Right renal pelvis (tissue), 4 donors: ENCODE measurements around the gene NUFIP1. TPM values are rescaled to one million over a fixed set of nuclear protein-coding genes. Genes with fewer than 3 reads are reported as not detected.
A peak's percentile ranks its signal among the peaks of the same experiment; 100 is the strongest.
"Not testable (repeated sequence)": the region's sequence is repeated elsewhere in the genome, so short reads cannot be mapped to it uniquely, and the experiment has no call there.

Experiments
- DNase-seq, 4 donors: peaks; one replicate each; pipeline ENCODE4 v3.0.0-alpha.2; 2013; ENCODE audit warnings: low read depth in 4 of 4, low spot score in 3 of 4, missing footprints in 1 of 4
- polyA plus RNA-seq, 4 donors: library from polyadenylated mRNA; unstranded; fragments of 120-200 nt; gene quantifications; one replicate each; pipeline ENCODE4 v1.2.1, GENCODE V29; 2013; ENCODE audit not compliant: insufficient read length in 4 of 4

Gene NUFIP1
- polyA plus RNA-seq, 4 donors, result 12.0 to 13.8 (median 13.8) TPM

- no peak for DNase-seq
Observed at GRCh38 chr13:44971656-44972595, 17.3 kb downstream of the NUFIP1 start.

- peak in 3 of 4 donors; percentile 49 to 58 (median 53) for DNase-seq
Observed at GRCh38 chr13:44969551-44970484, 19.5 kb downstream of the NUFIP1 start.

- DNase-seq, result no peak
Observed at GRCh38 chr13:44968434-44968815, 20.8 kb downstream of the NUFIP1 start.

- DNase-seq, result no peak
Observed at GRCh38 chr13:44967704-44968433, 21.4 kb downstream of the NUFIP1 start.

GRCh38 chr13:44961997-44962396 is 27.3 kb downstream of the NUFIP1 start:
- DNase-seq, result no peak

- DNase-seq, result no peak
Observed at GRCh38 chr13:44955406-44955805, 33.9 kb downstream of the NUFIP1 start.

GRCh38 chr13:44954224-44954623 is 35.0 kb downstream of the NUFIP1 start:
- no peak for DNase-seq

- no peak for DNase-seq
Observed at GRCh38 chr13:44952671-44953070, 36.6 kb downstream of the NUFIP1 start.

- DNase-seq, result no peak
Observed at GRCh38 chr13:44951184-44951583, 38.1 kb downstream of the NUFIP1 start.

GRCh38 chr13:44943411-44943810 is 45.9 kb downstream of the NUFIP1 start:
- DNase-seq, result not testable (repeated sequence)

GRCh38 chr13:44938854-44939253 is 50.4 kb downstream of the NUFIP1 start:
- no peak for DNase-seq

GRCh38 chr13:44936246-44936645 is 53.0 kb downstream of the NUFIP1 start:
- no peak for DNase-seq

GRCh38 chr13:44934724-44935123 is 54.5 kb downstream of the NUFIP1 start:
- DNase-seq, result no peak

- no peak for DNase-seq
Observed at GRCh38 chr13:44932850-44933251, 56.4 kb downstream of the NUFIP1 start.

GRCh38 chr13:44932171-44932849 is 57.0 kb downstream of the NUFIP1 start:
- no peak for DNase-seq

GRCh38 chr13:44930963-44931623 is 58.2 kb downstream of the NUFIP1 start:
- no peak for DNase-seq

GRCh38 chr13:44930280-44930679 is 59.0 kb downstream of the NUFIP1 start:
- no peak for DNase-seq

- DNase-seq, result no peak
Observed at GRCh38 chr13:44929692-44930091, 59.6 kb downstream of the NUFIP1 start.

GRCh38 chr13:44927968-44928367 is 61.3 kb downstream of the NUFIP1 start:
- no peak for DNase-seq
